Astrocyte (in vitro differentiated cells and primary cell): ENCODE results near the gene EVL. TPM values are rescaled to one million over a fixed set of nuclear protein-coding genes. Genes with fewer than 3 reads are reported as not detected.
A peak's percentile ranks its signal among the peaks of the same experiment; 100 is the strongest.
"Not testable (repeated sequence)": the region's sequence is repeated elsewhere in the genome, so short reads cannot be mapped to it uniquely, and the experiment has no call there.

ENCODE experiments used
- DNase-seq: peaks from one replicate; pipeline ENCODE4 v3.0.0-alpha.2; 2010; ENCODE audit warnings: low read depth
- FAIRE-seq: peaks from 2 replicates; lab custom pipeline; 2011; peaks lifted over from hg19 to GRCh38; lab: Jason Lieb, UNC
- H2AFZ ChIP-seq: 2 replicates; pipeline ENCODE4 v1.6.0; 2012; ENCODE audit warnings: low read depth, low read length, inconsistent platforms
- H3K27ac ChIP-seq: 2 replicates; pipeline ENCODE4 v1.5.1; 2011; ENCODE audit warnings: low read depth, low read length, inconsistent platforms
- H3K27me3 ChIP-seq: 2 replicates; pipeline ENCODE4 v1.6.0; 2011; ENCODE audit warnings: low read length, inconsistent platforms; ENCODE audit not compliant: insufficient read depth
- H3K36me3 ChIP-seq: 2 replicates; pipeline ENCODE4 v1.5.1; 2011; ENCODE audit warnings: low read length, inconsistent platforms; ENCODE audit not compliant: insufficient read depth
- H3K4me1 ChIP-seq: 2 replicates; pipeline ENCODE4 v1.5.1; 2011; ENCODE audit warnings: low read length, inconsistent platforms; ENCODE audit not compliant: insufficient read depth
- H3K4me2 ChIP-seq: 2 replicates; pipeline ENCODE4 v1.6.0; 2012; ENCODE audit warnings: low read length, inconsistent platforms
- H3K4me3 ChIP-seq: 2 replicates; pipeline ENCODE4 v1.5.1; 2011; ENCODE audit warnings: low read depth, mild to moderate bottlenecking, low read length, inconsistent platforms; ENCODE audit not compliant: insufficient read depth
- H3K79me2 ChIP-seq: 2 replicates; pipeline ENCODE4 v1.6.0; 2012; ENCODE audit warnings: mild to moderate bottlenecking, low read length, inconsistent platforms; ENCODE audit not compliant: insufficient read depth
- H3K9ac ChIP-seq: 2 replicates; pipeline ENCODE4 v1.6.0; 2012; ENCODE audit warnings: mild to moderate bottlenecking, low read length, inconsistent platforms
- H3K9me3 ChIP-seq: 2 replicates; pipeline ENCODE4 v1.5.1; 2012; ENCODE audit warnings: low read depth, mild to moderate bottlenecking, low read length, inconsistent platforms; ENCODE audit not compliant: insufficient read depth
- H4K20me1 ChIP-seq: 2 replicates; pipeline ENCODE4 v1.6.0; 2012; ENCODE audit warnings: low read length, inconsistent platforms; ENCODE audit not compliant: insufficient read depth
- H3K27ac Mint-ChIP-seq: one replicate; pipeline ENCODE4 v1.8.0; 2021; ENCODE audit warnings: mild to moderate bottlenecking, mixed read lengths; ENCODE audit not compliant: unreplicated experiment
- H3K27me3 Mint-ChIP-seq: one replicate; pipeline ENCODE4 v1.8.0; 2021; ENCODE audit warnings: low read depth, mixed read lengths; ENCODE audit not compliant: unreplicated experiment
- H3K36me3 Mint-ChIP-seq: one replicate; pipeline ENCODE4 v1.8.0; 2021; ENCODE audit warnings: low read depth, mixed read lengths; ENCODE audit not compliant: unreplicated experiment
- H3K4me1 Mint-ChIP-seq: one replicate; pipeline ENCODE4 v1.8.0; 2021; ENCODE audit warnings: low read depth, mixed read lengths; ENCODE audit not compliant: unreplicated experiment
- H3K4me3 Mint-ChIP-seq: one replicate; pipeline ENCODE4 v1.8.0; 2021; ENCODE audit warnings: mild to moderate bottlenecking, moderate library complexity, mixed read lengths; ENCODE audit not compliant: unreplicated experiment
- H3K9me3 Mint-ChIP-seq: one replicate; pipeline ENCODE4 v1.8.0; 2021; ENCODE audit warnings: mild to moderate bottlenecking, mixed read lengths; ENCODE audit not compliant: unreplicated experiment
- CTCF ChIP-seq: IDR thresholded peaks from 2 replicates; pipeline ENCODE4 v1.5.1; 2011; ENCODE audit warnings: low read depth, mild to moderate bottlenecking, inconsistent platforms, low read length, moderate library complexity; ENCODE audit not compliant: insufficient read depth
- EZH2 ChIP-seq: IDR thresholded peaks from 2 replicates; pipeline ENCODE4 v1.6.1; 2012; ENCODE audit warnings: mild to moderate bottlenecking, low read length, inconsistent platforms; ENCODE audit not compliant: insufficient read depth
- total RNA-seq: library from RNA; stranded (reverse); gene quantifications from 2 replicates; pipeline ENCODE4 v1.2.1, GENCODE V29; 2021

Gene EVL
- total RNA-seq, 1 donor from 2014 or later = 48.9 TPM

GRCh38 chr14:100156776-100157175 lies 91.6 kb downstream of the EVL start:
- Histone ChIP-seq H3K4me1 (peaks cover 2% of the 10 kb centered on the region), H3K79me2 (no peaks in the 10 kb centered on the region), H3K4me2 (no peak overlapping the region), H3K27me3 (peaks cover 25% of the 10 kb centered on the region), H2AFZ (no peak overlapping the region), H3K27ac (no peak overlapping the region), H3K36me3 (no peaks in the 10 kb centered on the region), H3K4me3 (no peak overlapping the region), H3K9ac (no peak overlapping the region), H4K20me1 (no peaks in the 10 kb centered on the region), H3K9me3 (peaks cover 15% of the 10 kb centered on the region)
- no peaks in the 10 kb centered on the region for H3K36me3 Mint-ChIP-seq
- FAIRE-seq (no peak), DNase-seq (no peak)
- peaks cover 49% of the 10 kb centered on the region for H3K27me3 Mint-ChIP-seq
- H3K9me3 Mint-ChIP-seq = peaks cover 10% of the 10 kb centered on the region
- H3K4me3 Mint-ChIP-seq = no peak overlapping the region
- no peaks in the 10 kb centered on the region for H3K4me1 Mint-ChIP-seq
- no peak overlapping the region for H3K27ac Mint-ChIP-seq
- TF ChIP-seq CTCF = no peak
- no peak for TF ChIP-seq EZH2

- not testable (repeated sequence) for FAIRE-seq, H3K9me3 Mint-ChIP-seq, H3K4me1 Mint-ChIP-seq, H3K4me3 Mint-ChIP-seq, H3K4me1 ChIP-seq, H3K4me2 ChIP-seq, H2AFZ ChIP-seq, H3K36me3 Mint-ChIP-seq, H3K4me3 ChIP-seq, H3K79me2 ChIP-seq, DNase-seq, H3K36me3 ChIP-seq, H3K27ac ChIP-seq, H4K20me1 ChIP-seq, H3K27ac Mint-ChIP-seq, H3K9ac ChIP-seq
- peaks cover 25% of the 10 kb centered on the region for H3K27me3 ChIP-seq
- H3K27me3 Mint-ChIP-seq = peaks cover 42% of the 10 kb centered on the region
- peaks cover 15% of the 10 kb centered on the region for H3K9me3 ChIP-seq
Measured at GRCh38 chr14:100157548-100158232, 92.5 kb downstream of the EVL start.

- Mint-ChIP-seq H3K4me3 (no peak overlapping the region), H3K36me3 (no peaks in the 10 kb centered on the region), H3K4me1 (no peaks in the 10 kb centered on the region), H3K9me3 (peaks cover 12% of the 10 kb centered on the region), H3K27ac (no peak overlapping the region), H3K27me3 (peaks cover 39% of the 10 kb centered on the region)
- no peak overlapping the region for H3K27ac ChIP-seq
- H3K36me3 ChIP-seq = no peaks in the 10 kb centered on the region
- no peak overlapping the region for H3K4me3 ChIP-seq
- DNase-seq (no peak), FAIRE-seq (no peak)
- H4K20me1 ChIP-seq = no peaks in the 10 kb centered on the region
- H3K9me3 ChIP-seq = peaks cover 15% of the 10 kb centered on the region
- peaks cover 25% of the 10 kb centered on the region for H3K27me3 ChIP-seq
- H3K4me2 ChIP-seq = peak overlapping the region; percentile 66
- peak overlapping the region; percentile 26 for H2AFZ ChIP-seq
- H3K9ac ChIP-seq = no peak overlapping the region
- no peaks in the 10 kb centered on the region for H3K79me2 ChIP-seq
- TF ChIP-seq EZH2 = no peak
- H3K4me1 ChIP-seq = peaks cover 2% of the 10 kb centered on the region
Measured at GRCh38 chr14:100158566-100159093, 93.4 kb downstream of the EVL start.
